Colonic mucosa (tissue), 4 donors: ENCODE data around the gene CD3D. TPM values are rescaled to one million over a fixed set of nuclear protein-coding genes. Genes with fewer than 3 reads are reported as not detected.

Experiments used
- DNase-seq: peaks from one replicate; pipeline ENCODE4 v3.0.0-alpha.2; 2020
- H3K27ac ChIP-seq: fragments of 200-600 bp; one replicate; pipeline ENCODE4 v1.8.0; 2021
- H3K27me3 ChIP-seq: fragments of 200-600 bp; one replicate; pipeline ENCODE4 v1.8.0; 2021
- H3K36me3 ChIP-seq: fragments of 200-600 bp; one replicate; pipeline ENCODE4 v1.8.0; 2021
- H3K4me1 ChIP-seq: fragments of 200-600 bp; one replicate; pipeline ENCODE4 v1.8.0; 2021; ENCODE audit warnings: mild to moderate bottlenecking
- H3K4me3 ChIP-seq: fragments of 200-600 bp; one replicate; pipeline ENCODE4 v1.8.0; 2021
- H3K9ac ChIP-seq, 2 donors: one replicate each; pipeline ENCODE4 v1.7.0; 2013; ENCODE audit warnings: control low read depth in 2 of 2, low read depth in 2 of 2, low read length in 2 of 2
- H3K9me3 ChIP-seq: fragments of 200-600 bp; one replicate; pipeline ENCODE4 v1.8.0; 2021
- CTCF ChIP-seq: fragments of 200-600 bp; IDR thresholded peaks from one replicate; pipeline ENCODE4 v1.8.0; 2022; ENCODE audit warnings: antibody characterized with exemption, mild to moderate bottlenecking
- intact Hi-C: fragments of 100-400 bp; cut with DNase I; formaldehyde crosslinking; loops from one replicate; pipeline ENCODE4 v1.14.1; 2022
- total RNA-seq, 2 donors: library from RNA; stranded (reverse); fragmentation: NEBNext Ultra II Directional in 1 of 2; extraction: Animal tissue kit (Norgen Biotek cat#: 25700) in 1 of 2; gene quantifications; one replicate each; pipeline ENCODE4 v1.2.1, GENCODE V29; 2021
- donor health status: healthy.
- donor health status: DM: no; HTN: no; CAD: no.
- donor health status: DM: no; HTN: no; CAD: no.

CD3D gene
- total RNA-seq, 2 donors from 2014 or later = 3.1 to 4.7 TPM

GRCh38 chr11:118364956-118365615, 22.6 kb upstream of the CD3D start:
- Histone ChIP-seq H3K9ac (no peak overlapping the region), H3K4me3 (no peak overlapping the region), H3K36me3 (no peaks in the 10 kb centered on the region), H3K27me3 (no peaks in the 10 kb centered on the region), H3K27ac (no peak overlapping the region), H3K9me3 (no peaks in the 10 kb centered on the region), H3K4me1 (peaks cover 11% of the 10 kb centered on the region)
- DNase-seq = no peak
- TF ChIP-seq CTCF = no peak
- intact Hi-C loops = no loop called here

DNA sequence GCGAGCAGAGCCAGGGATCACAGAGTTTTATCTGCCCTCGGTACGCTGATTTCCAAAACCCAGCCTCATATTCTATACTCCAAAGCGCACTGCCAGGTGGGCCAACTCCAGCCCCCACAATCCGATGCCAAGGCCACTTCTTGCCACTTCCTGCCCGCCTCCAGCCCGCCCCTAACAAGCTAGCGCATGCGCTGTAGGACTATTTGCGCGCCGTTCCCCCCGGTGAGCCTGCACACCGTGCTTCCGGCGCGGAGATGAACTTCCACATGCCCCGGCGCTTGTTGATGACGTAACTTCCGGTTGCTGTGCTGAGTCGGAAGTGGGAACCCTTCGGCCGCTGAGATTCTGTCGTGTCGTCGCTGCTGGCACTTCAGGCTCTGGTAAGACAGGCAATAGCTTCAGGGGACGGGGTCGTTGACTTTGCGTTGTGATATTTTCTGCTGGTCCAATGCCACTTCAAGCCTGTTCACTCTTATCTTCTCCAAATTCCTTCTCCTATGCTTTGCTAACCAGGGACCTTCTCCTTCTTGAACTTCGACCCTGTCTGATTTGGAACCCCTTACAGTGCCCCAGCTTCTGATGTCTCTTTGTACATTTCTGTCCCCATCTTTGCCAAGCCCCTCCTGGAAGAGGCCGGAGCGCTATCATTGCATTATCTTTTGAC, 16.9 kb upstream of the CD3D start, which contains the start of gene UBE4A:
UBE4A (plus strand) TSS at position 306 of the 664 bp plus-strand sequence. CDS start 5,481 bp downstream, outside the sequence.
- DNase-seq = peak; percentile 99
- intact Hi-C loops = loop anchor here (10.0 kb wide), 1 partner anchor 215 kb away; no protein-coding TSS in a partner anchor
- Histone ChIP-seq H3K36me3 (no peaks in the 10 kb centered on the region), H3K9me3 (no peaks in the 10 kb centered on the region), H3K4me1 (peaks cover 12% of the 10 kb centered on the region), H3K27ac (peak within 1 kb of the TSS; percentile 25), H3K9ac (peak within 1 kb of the TSS; percentile 62 to 63), H3K27me3 (no peaks in the 10 kb centered on the region), H3K4me3 (peak within 1 kb of the TSS; percentile 84)
- no peak for TF ChIP-seq CTCF

- H3K4me3 ChIP-seq = no peak overlapping the region
- H3K36me3 ChIP-seq = no peaks in the 10 kb centered on the region
- no peaks in the 10 kb centered on the region for H3K9me3 ChIP-seq
- DNase-seq = no peak
- TF ChIP-seq CTCF = no peak
- intact Hi-C loops = loop anchor here (10.0 kb wide), 1 partner anchor 213 kb away; no protein-coding TSS in a partner anchor
- H3K27me3 ChIP-seq = no peaks in the 10 kb centered on the region
- H3K9ac ChIP-seq = no peak overlapping the region
- H3K4me1 ChIP-seq = peaks cover 12% of the 10 kb centered on the region
- H3K27ac ChIP-seq = no peak overlapping the region
These were observed 15.6 kb upstream of the CD3D start for GRCh38 chr11:118358071-118358470.

DNA sequence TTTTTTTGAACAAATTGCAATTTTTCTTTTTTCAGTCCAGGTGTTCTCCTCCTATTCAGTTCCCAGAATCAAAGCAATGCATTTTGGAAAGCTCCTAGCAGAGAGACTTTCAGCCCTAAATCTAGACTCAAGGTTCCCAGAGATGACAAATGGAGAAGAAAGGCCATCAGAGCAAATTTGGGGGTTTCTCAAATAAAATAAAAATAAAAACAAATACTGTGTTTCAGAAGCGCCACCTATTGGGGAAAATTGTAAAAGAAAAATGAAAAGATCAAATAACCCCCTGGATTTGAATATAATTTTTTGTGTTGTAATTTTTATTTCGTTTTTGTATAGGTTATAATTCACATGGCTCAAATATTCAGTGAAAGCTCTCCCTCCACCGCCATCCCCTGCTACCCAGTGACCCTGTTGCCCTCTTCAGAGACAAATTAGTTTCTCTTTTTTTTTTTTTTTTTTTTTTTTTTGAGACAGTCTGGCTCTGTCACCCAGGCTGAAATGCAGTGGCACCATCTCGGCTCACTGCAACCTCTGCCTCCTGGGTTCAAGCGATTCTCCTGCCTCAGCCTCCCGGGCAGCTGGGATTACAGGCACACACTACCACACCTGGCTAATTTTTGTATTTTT, 10.7 kb upstream of the CD3D start:
- no peak for DNase-seq
- Histone ChIP-seq H3K36me3 (no peaks in the 10 kb centered on the region), H3K4me3 (no peak overlapping the region), H3K9ac (no peak overlapping the region), H3K9me3 (no peaks in the 10 kb centered on the region), H3K27ac (no peak overlapping the region), H3K27me3 (no peaks in the 10 kb centered on the region), H3K4me1 (no peaks in the 10 kb centered on the region)
- peak; percentile 53 for TF ChIP-seq CTCF
- intact Hi-C loops = loop anchor here (2.0 to 10.0 kb wide), 3 partner anchors 56 to 208 kb away; no protein-coding TSS in a partner anchor

- intact Hi-C loops = no loop called here
- H3K9ac ChIP-seq = no peak overlapping the region
- no peaks in the 10 kb centered on the region for H3K36me3 ChIP-seq
- DNase-seq = no peak
- H3K4me3 ChIP-seq = no peak overlapping the region
- H3K4me1 ChIP-seq = no peaks in the 10 kb centered on the region
- H3K27me3 ChIP-seq = no peaks in the 10 kb centered on the region
- no peak overlapping the region for H3K27ac ChIP-seq
- TF ChIP-seq CTCF = no peak
- H3K9me3 ChIP-seq = no peaks in the 10 kb centered on the region
These were observed 7.0 kb upstream of the CD3D start for GRCh38 chr11:118349475-118349874.
